HepG2 (cell line): ENCODE results near the gene SLC35F6. TPM values are rescaled to one million over a fixed set of nuclear protein-coding genes. Genes with fewer than 3 reads are reported as not detected.

Experiments used
- ATAC-seq: fragments of 200-7000 bp; cut with Tn5 transposase; 3 replicates; pipeline ENCODE4 v1.9.1; 2020; ENCODE audit warnings: mild to moderate bottlenecking, moderate library complexity
- BruUV-seq: library from RNA; stranded (reverse); fragments of 400-500 nt; replicated peaks from 2 replicates; lab custom pipeline; 2021; lab: Mats Ljungman, UMichigan
- CTCF ChIA-PET: fragments of 300-600 bp; formaldehyde crosslinking; extraction: SDS; loops from one replicate; lab custom pipeline; 2021; ENCODE audit warnings: low total read pairs, inconsistent platforms, low intra/inter-chr PET ratio; lab: Yijun Ruan, JAX
- POLR2A ChIA-PET: fragments of 350-600 bp; sonication (Branson Sonifier 250); formaldehyde crosslinking; loops from one replicate; lab custom pipeline; 2020; ENCODE audit warnings: antibody characterized with exemption, inconsistent platforms; lab: Yijun Ruan, JAX
- DNase-seq: peaks from one replicate; pipeline ENCODE4 v3.0.0-alpha.2; 2015; ENCODE audit warnings: low spot score
- FAIRE-seq: peaks from 3 replicates; lab custom pipeline; 2011; peaks lifted over from hg19 to GRCh38; lab: Jason Lieb, UNC
- H2AFZ ChIP-seq: one replicate; pipeline ENCODE4 v1.6.1; 2011; ENCODE audit warnings: low read length, inconsistent platforms
- H3K27ac ChIP-seq: fragments of 300-600 bp; 3 replicates; pipeline ENCODE4 v1.8.0; 2011; ENCODE audit warnings: mixed run types, mild to moderate bottlenecking, mixed read lengths, low read length, inconsistent platforms; ENCODE audit not compliant: insufficient read depth; ENCODE audit errors: extremely low read length
- H3K27me3 ChIP-seq, 2 experiments: fragments of 200-600 bp in 1 of 2; 2 replicates in 1 of 2; 3 replicates in 1 of 2; pipeline versions ENCODE4 v1.6.0 to v1.8.0; 2011; ENCODE audit warnings: low read length in 2 of 2, mild to moderate bottlenecking in 2 of 2, moderate library complexity in 2 of 2, inconsistent platforms in 1 of 2; ENCODE audit not compliant: insufficient read depth in 2 of 2, control insufficient read depth in 1 of 2
- H3K36me3 ChIP-seq, 2 experiments: fragments of 200-600 bp in 1 of 2; replicated peaks in 1 of 2; 2 replicates in 1 of 2; 3 replicates in 1 of 2; pipeline versions ENCODE4 v1.5.1 to v1.8.0; 2011; ENCODE audit warnings: low read length in 2 of 2, inconsistent platforms in 1 of 2; ENCODE audit not compliant: insufficient read depth in 2 of 2, control insufficient read depth in 1 of 2
- H3K4me1 ChIP-seq: 2 replicates; pipeline ENCODE4 v1.5.1; 2012; ENCODE audit warnings: low read length, inconsistent platforms; ENCODE audit not compliant: insufficient read depth
- H3K4me2 ChIP-seq: 2 replicates; pipeline ENCODE4 v1.6.0; 2011; ENCODE audit warnings: low read depth, low read length, inconsistent platforms
- H3K4me3 ChIP-seq, 3 experiments: fragments of 200-600 bp in 1 of 3; sonication (generic), shearing (Covaris generic) in 1 of 3; replicated peaks in 1 of 3; 2 replicates each; pipeline ENCODE4 v1.5.1; 2011 to 2016; ENCODE audit warnings: low read length in 3 of 3, inconsistent platforms in 2 of 3, low read depth in 2 of 3, mild to moderate bottlenecking in 2 of 3, control low read depth in 1 of 3, mixed read lengths in 1 of 3; ENCODE audit not compliant: insufficient read depth in 1 of 3
- H3K79me2 ChIP-seq: one replicate; pipeline ENCODE4 v1.6.1; 2011; ENCODE audit warnings: low read length, inconsistent platforms; ENCODE audit not compliant: insufficient read depth
- H3K9ac ChIP-seq: 2 replicates; pipeline ENCODE4 v1.6.0; 2011; ENCODE audit warnings: mild to moderate bottlenecking, low read depth, low read length, inconsistent platforms; ENCODE audit not compliant: insufficient read depth
- H3K9me3 ChIP-seq: 2 replicates; pipeline ENCODE4 v1.5.1; 2012; ENCODE audit warnings: mild to moderate bottlenecking, low read length
- H4K20me1 ChIP-seq: 2 replicates; pipeline ENCODE4 v1.6.0; 2011; ENCODE audit warnings: inconsistent platforms, mild to moderate bottlenecking, low read length, moderate library complexity; ENCODE audit not compliant: insufficient read depth
- CTCF ChIP-seq: sonication (generic); formaldehyde crosslinking; IDR thresholded peaks from 2 replicates; pipeline ENCODE4 v1.5.0; 2020; ENCODE audit warnings: mild to moderate bottlenecking, missing genetic modification reagents, moderate library complexity
- EP300 ChIP-seq, 3 experiments: sonication (generic) in 1 of 3; formaldehyde crosslinking in 1 of 3; IDR thresholded peaks; 2 replicates each; pipeline versions ENCODE4 v1.5.1 to v1.6.1; 2011 to 2020; ENCODE audit warnings: low read depth in 2 of 3, low read length in 2 of 3, borderline replicate concordance in 1 of 3, improper control_type of control experiment in 1 of 3, mild to moderate bottlenecking in 1 of 3, missing genetic modification reagents in 1 of 3, moderate library complexity in 1 of 3
- RAD21 ChIP-seq: fragments of 450-650 bp; formaldehyde crosslinking; IDR thresholded peaks from 2 replicates; pipeline ENCODE4 v1.5.0; 2020; ENCODE audit warnings: mild to moderate bottlenecking
- SMARCC2 ChIP-seq: fragments of 450-650 bp; IDR thresholded peaks from 2 replicates; pipeline ENCODE4 v1.6.1; 2017; ENCODE audit warnings: antibody characterized with exemption, mild to moderate bottlenecking
- SMC3 ChIP-seq: IDR thresholded peaks from 2 replicates; pipeline ENCODE4 v1.6.1; 2011; ENCODE audit warnings: low read length, improper control_type of control experiment
- STAG1 ChIP-seq: sonication (generic); formaldehyde crosslinking; IDR thresholded peaks from 2 replicates; pipeline ENCODE4 v1.4.0; 2020; ENCODE audit warnings: missing genetic modification reagents
- THAP7 ChIP-seq: sonication (generic); formaldehyde crosslinking; IDR thresholded peaks from 2 replicates; pipeline ENCODE4 v1.8.1; 2023; ENCODE audit warnings: mild to moderate bottlenecking, missing genetic modification reagents
- XRCC5 ChIP-seq: fragments of 200-400 bp; formaldehyde crosslinking; optimal IDR thresholded peaks from 2 replicates; pipeline ENCODE3; 2017; ENCODE audit warnings: mild to moderate bottlenecking, low read length
- ZNF124 ChIP-seq: sonication (generic); formaldehyde crosslinking; IDR thresholded peaks from 2 replicates; pipeline ENCODE4 v1.4.0; 2020; ENCODE audit warnings: missing genetic modification reagents
- ZNF232 ChIP-seq: sonication (generic); formaldehyde crosslinking; IDR thresholded peaks from 2 replicates; pipeline ENCODE4 v1.4.0; 2020; ENCODE audit warnings: missing genetic modification reagents, borderline replicate concordance
- ZNF687 ChIP-seq: sonication (generic); formaldehyde crosslinking; IDR thresholded peaks from 2 replicates; pipeline ENCODE4 v1.5.1; 2020; ENCODE audit warnings: mild to moderate bottlenecking, missing genetic modification reagents, moderate library complexity
- ZNF7 ChIP-seq: IDR thresholded peaks from 2 replicates; pipeline ENCODE4 v1.6.1; 2016; ENCODE audit warnings: missing biosample characterization, missing genetic modification reagents
- WGBS: methylation state at CpG from one replicate; pipeline ENCODE4 v1.1.6; 2017; ENCODE audit warnings: low lambda C conversion rate; 5-methylcytosine and 5-hydroxymethylcytosine counted together
- in situ Hi-C: cut with HindIII; loops from 2 replicates; pipeline ENCODE4 v1.10.0; 2017; ENCODE audit warnings: low pct_unique_long_range_greater_than_20kb; ENCODE audit not compliant: extremely low pct_ligation_motif_present
- intact Hi-C: fragments of 100-400 bp; cut with micrococcal nuclease; formaldehyde crosslinking; loops from one replicate; pipeline ENCODE4 v1.10.0; 2022; ENCODE audit not compliant: unreplicated experiment
- polyA plus RNA-seq, 8 experiments: library from polyadenylated mRNA; depleted of rRNA in 3 of 8; stranded (reverse) in 7 of 8; unstranded in 1 of 8; fragments of >200 nt; fragmentation: Illumina TruSeq in 4 of 8; extraction: Trizol in 4 of 8; gene quantifications; 2 replicates each; pipeline versions ENCODE4 v1.2.1 to v1.2.3, GENCODE V29; 2011 to 2016; ENCODE audit warnings: low read depth in 4 of 8, missing spikeins in 1 of 8, mixed read lengths in 1 of 8; ENCODE audit not compliant: insufficient read depth in 1 of 8
- total RNA-seq, 5 experiments: library from RNA; depleted of rRNA; stranded (reverse); fragments of >200 nt; fragmentation: Illumina TruSeq; extraction: Trizol; gene quantifications; 2 replicates each; pipeline ENCODE4 v1.2.3, GENCODE V29; 2016; ENCODE audit warnings: low read depth in 1 of 5

SLC35F6 gene
- total and polyA plus RNA-seq, 2 of the 13 experiments (the other 11 are each of a cell fraction or from before 2014, with no cell fraction given), result 15.2 to 21.2 TPM

- no peak for TF ChIP-seq ZNF7
Observed at GRCh38 chr2:26769089-26769761, 5.1 kb downstream of the SLC35F6 start (continued).

- H4K20me1 ChIP-seq, result peaks cover 3% of the 10 kb centered on the region; the same call in 1 of the 2 replicates
- FAIRE-seq (no peak), ATAC-seq (peak; percentile 71), DNase-seq (peak; percentile 62)
- H3K4me1 ChIP-seq, result peaks cover 28% of the 10 kb centered on the region
- in situ Hi-C loops (no loop called here), intact Hi-C loops (no loop called here)
- ChIA-PET CTCF (interaction anchor here (1.4 kb wide), 1 partner anchor 26 kb away, joined by 4 read pairs; no protein-coding TSS in a partner anchor), POLR2A (interaction anchor here (1.0 kb wide), 1 partner anchor 12 kb away, joined by 5 read pairs; no protein-coding TSS in a partner anchor)
- BruUV-seq, result no TSS peak
- no peak overlapping the region for H3K4me2 ChIP-seq
- peaks cover 13 to 22% of the 10 kb centered on the region in 2 experiments; a peak in 4 of 5 replicates for H3K36me3 ChIP-seq
- H3K4me3 ChIP-seq, result no peak overlapping the region
- peak; percentile 57 for TF ChIP-seq XRCC5
- no peak for TF ChIP-seq SMARCC2
- no peak for TF ChIP-seq EP300 (IDR thresholded peaks at IDR 0.05; ENCODE audit: low read depth in 2 of 2, low read length in 2 of 2)
- no peak for TF ChIP-seq EP300 (CRISPR knock-in tag; IDR thresholded peaks at IDR 0.05; ENCODE audit: borderline replicate concordance)
- peak; percentile 37; the same call in 1 of the 2 replicates for TF ChIP-seq ZNF232 (CRISPR knock-in tag)
- TF ChIP-seq SMC3, result peak; percentile 41; the same call in 1 of the 2 replicates
- peak; percentile 30 for TF ChIP-seq STAG1 (CRISPR knock-in tag)
- TF ChIP-seq CTCF (CRISPR knock-in tag), result peak; percentile 45
- no peak for TF ChIP-seq THAP7 (CRISPR knock-in tag)
- TF ChIP-seq ZNF687 (CRISPR knock-in tag), result peak; percentile 14; the same call in 1 of the 2 replicates
- TF ChIP-seq ZNF124 (CRISPR knock-in tag), result no peak
- TF ChIP-seq RAD21, result 0 out of 2 replicates have a peak, but pooled peaks have one; percentile 27
- no peak overlapping the region for H3K9ac ChIP-seq
- no peaks in the 10 kb centered on the region for H3K9me3 ChIP-seq
- 84% methylated on average over 6 of the region's 6 CpGs for WGBS
- H2AFZ ChIP-seq, result no peak overlapping the region
- peaks cover 11% of the 10 kb centered on the region for H3K79me2 ChIP-seq
- H3K27ac ChIP-seq, result no peak overlapping the region
- no peaks in the 10 kb centered on the region for H3K27me3 ChIP-seq
Observed at GRCh38 chr2:26770986-26771586, 7.0 kb downstream of the SLC35F6 start.
